Gastroesophageal sphincter (tissue), 4 donors: ENCODE results near the gene NOX3. TPM values are rescaled to one million over a fixed set of nuclear protein-coding genes. Genes with fewer than 3 reads are reported as not detected.
"Not testable (repeated sequence)": the region's sequence is repeated elsewhere in the genome, so short reads cannot be mapped to it uniquely, and the experiment has no call there.

ENCODE experiments used
- ATAC-seq: fragments of 150-250 bp; one replicate; pipeline ENCODE4 v1.9.1; 2016; ENCODE audit warnings: mild to moderate bottlenecking, moderate library complexity
- H3K27ac ChIP-seq, 4 donors: fragments of 200-600 bp; sonication (generic) in 3 of 4; 1 replicate in 3 of 4; 2 replicates in 1 of 4; pipeline ENCODE4 v1.5.1; 2016 to 2019
- H3K27me3 ChIP-seq: fragments of 200-600 bp; sonication (generic); one replicate; pipeline ENCODE4 v1.5.1; 2019
- H3K36me3 ChIP-seq, 2 donors: fragments of 200-600 bp; sonication (generic); one replicate each; pipeline ENCODE4 v1.5.1; 2019; ENCODE audit warnings: control low read depth in 1 of 2
- H3K4me1 ChIP-seq, 3 donors: fragments of 200-600 bp; sonication (generic); 1 replicate in 2 of 3; 2 replicates in 1 of 3; pipeline ENCODE4 v1.5.1; 2016 to 2019; ENCODE audit warnings: control low read depth in 2 of 3
- H3K4me3 ChIP-seq, 2 donors: fragments of 200-600 bp; sonication (generic); one replicate each; pipeline ENCODE4 v1.5.1; 2019; ENCODE audit warnings: mild to moderate bottlenecking in 1 of 2, moderate library complexity in 1 of 2
- H3K9me3 ChIP-seq, 3 donors: fragments of 200-600 bp; sonication (generic); one replicate each; pipeline ENCODE4 v1.5.1; 2017 to 2019; ENCODE audit warnings: control low read depth in 2 of 3
- EP300 ChIP-seq: sonication (generic); formaldehyde crosslinking; IDR thresholded peaks from one replicate; pipeline ENCODE4 v1.6.1; 2017; ENCODE audit warnings: antibody characterized with exemption, mild to moderate bottlenecking
- POLR2A ChIP-seq, 2 donors: fragments of 450-650 bp; IDR thresholded peaks; one replicate each; pipeline ENCODE4 v1.6.1; 2017; ENCODE audit warnings: antibody characterized with exemption in 2 of 2, mild to moderate bottlenecking in 2 of 2, moderate library complexity in 1 of 2
- POLR2AphosphoS5 ChIP-seq: sonication (generic); formaldehyde crosslinking; IDR thresholded peaks from one replicate; pipeline ENCODE4 v1.6.1; 2017; ENCODE audit warnings: antibody characterized with exemption
- WGBS, 2 donors: methylation state at CpG; one replicate each; pipeline ENCODE4 v1.1.5; 2018; ENCODE audit warnings: low coverage in 1 of 2; 5-methylcytosine and 5-hydroxymethylcytosine counted together
- total RNA-seq, 4 donors: library from RNA; depleted of rRNA; stranded (reverse); fragments of >200 nt; gene quantifications; one replicate each; pipeline ENCODE4 v1.1.0, GENCODE V29; 2016
- TF ChIP-seq, protein P1 (sequence below), 4 experiments: fragments of 200-600 bp in 2 of 4; fragments of 450-650 bp in 2 of 4; sonication (generic) in 1 of 4; IDR thresholded peaks; one replicate each; pipeline ENCODE4 v1.5.1; 2017 to 2019; ENCODE audit warnings: antibody characterized with exemption in 4 of 4, mild to moderate bottlenecking in 2 of 4, moderate library complexity in 2 of 4

The NOX3 gene
- total RNA-seq, 4 donors from 2014 or later = 0.54 TPM; not detected in 3

DNA sequence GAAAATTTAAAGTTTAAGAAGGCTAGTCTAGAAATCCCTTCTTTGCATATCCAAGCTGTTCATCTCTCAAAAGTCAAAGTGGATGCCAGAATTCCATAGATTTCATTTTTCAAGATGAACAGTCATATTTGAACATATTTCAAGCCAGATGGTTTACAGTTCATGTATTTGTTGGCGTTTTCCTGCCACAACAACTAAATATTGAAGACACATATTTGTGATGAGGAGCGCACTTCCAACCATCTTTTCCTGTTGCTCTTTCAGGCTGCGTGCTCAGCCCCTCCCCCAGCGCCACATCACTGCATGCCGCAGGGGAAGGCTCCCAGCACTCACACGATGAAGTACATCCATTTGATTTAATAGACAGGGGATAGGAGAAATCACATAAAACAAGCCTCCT is 5.9 kb upstream of the NOX3 start:
- Histone ChIP-seq H3K27ac (no peak overlapping the region), H3K4me3 (no peak overlapping the region), H3K36me3 (no peaks in the 10 kb centered on the region), H3K4me1 (no peaks in the 10 kb centered on the region), H3K9me3 (no peaks in the 10 kb centered on the region), H3K27me3 (no peaks in the 10 kb centered on the region)
- no peak for ATAC-seq
- WGBS, 2 donors = 36 to 44% methylated on average over 5 to 6 of the region's 6 CpGs
- TF ChIP-seq POLR2AphosphoS5 (no peak), EP300 (no peak), POLR2A (IDR thresholded peaks at IDR 0.05) (no peak)
- TF ChIP-seq, protein P1, sequence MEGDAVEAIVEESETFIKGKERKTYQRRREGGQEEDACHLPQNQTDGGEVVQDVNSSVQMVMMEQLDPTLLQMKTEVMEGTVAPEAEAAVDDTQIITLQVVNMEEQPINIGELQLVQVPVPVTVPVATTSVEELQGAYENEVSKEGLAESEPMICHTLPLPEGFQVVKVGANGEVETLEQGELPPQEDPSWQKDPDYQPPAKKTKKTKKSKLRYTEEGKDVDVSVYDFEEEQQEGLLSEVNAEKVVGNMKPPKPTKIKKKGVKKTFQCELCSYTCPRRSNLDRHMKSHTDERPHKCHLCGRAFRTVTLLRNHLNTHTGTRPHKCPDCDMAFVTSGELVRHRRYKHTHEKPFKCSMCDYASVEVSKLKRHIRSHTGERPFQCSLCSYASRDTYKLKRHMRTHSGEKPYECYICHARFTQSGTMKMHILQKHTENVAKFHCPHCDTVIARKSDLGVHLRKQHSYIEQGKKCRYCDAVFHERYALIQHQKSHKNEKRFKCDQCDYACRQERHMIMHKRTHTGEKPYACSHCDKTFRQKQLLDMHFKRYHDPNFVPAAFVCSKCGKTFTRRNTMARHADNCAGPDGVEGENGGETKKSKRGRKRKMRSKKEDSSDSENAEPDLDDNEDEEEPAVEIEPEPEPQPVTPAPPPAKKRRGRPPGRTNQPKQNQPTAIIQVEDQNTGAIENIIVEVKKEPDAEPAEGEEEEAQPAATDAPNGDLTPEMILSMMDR (IDR thresholded peaks at IDR 0.05) = no peak

DNA sequence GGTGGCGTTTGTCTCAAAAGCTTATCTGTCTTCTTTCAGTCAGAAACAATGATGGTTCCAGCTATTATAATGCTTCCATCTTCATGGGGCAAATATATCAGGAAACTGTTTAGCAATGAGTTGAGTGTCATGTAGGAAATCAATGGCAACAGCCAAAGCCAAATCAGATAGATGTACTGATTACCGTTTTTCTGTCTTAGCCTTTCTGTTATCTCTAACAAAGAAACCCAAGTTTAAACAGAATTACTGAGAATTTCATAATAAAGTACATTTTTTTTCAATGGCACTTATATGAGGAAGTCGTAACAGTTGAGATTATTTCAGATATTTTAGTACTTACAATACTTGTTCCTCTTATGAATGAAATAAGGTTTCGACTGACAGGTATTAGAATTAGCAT is 1.2 kb downstream of the NOX3 start:
- 63 to 75% methylated on average over 4 of the region's 4 CpGs for WGBS, 2 donors
- H3K4me3 ChIP-seq = no peak overlapping the region
- no peaks in the 10 kb centered on the region for H3K4me1 ChIP-seq
- no peak overlapping the region for H3K27ac ChIP-seq
- TF ChIP-seq POLR2A (IDR thresholded peaks at IDR 0.05) = no peak
- no peak for TF ChIP-seq POLR2AphosphoS5
- TF ChIP-seq, protein P1 (IDR thresholded peaks at IDR 0.05) = no peak
- TF ChIP-seq EP300 = no peak
- H3K36me3 ChIP-seq = no peaks in the 10 kb centered on the region
- no peaks in the 10 kb centered on the region for H3K27me3 ChIP-seq
- no peak for ATAC-seq
- H3K9me3 ChIP-seq = no peaks in the 10 kb centered on the region

DNA sequence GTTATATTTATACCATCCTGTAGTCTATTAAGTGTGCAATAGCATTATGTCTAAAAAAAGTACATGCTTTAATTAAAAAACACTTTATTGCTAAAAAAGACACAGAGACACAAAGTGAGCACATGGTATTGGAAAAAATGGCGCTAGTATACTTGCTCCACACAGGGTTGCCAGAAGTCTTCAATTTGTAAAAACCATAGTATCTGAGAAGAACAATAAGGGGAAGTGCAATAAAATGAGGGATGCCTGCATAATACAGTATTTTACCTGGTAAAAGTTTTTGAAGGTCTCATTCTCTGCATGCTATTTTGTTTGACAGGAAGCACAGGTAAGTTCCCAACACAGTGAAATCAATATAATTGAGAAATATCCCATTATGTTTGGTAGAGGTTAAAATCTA is 1.6 kb downstream of the NOX3 start:
- 76 to 82% methylated on average over 1 of the region's 1 CpG for WGBS, 2 donors
- ATAC-seq = no peak
- H3K4me3 ChIP-seq = no peak overlapping the region
- H3K9me3 ChIP-seq = no peaks in the 10 kb centered on the region
- peaks cover 0 to 4% (median 4%) of the 10 kb centered on the region in 3 donors for H3K4me1 ChIP-seq
- no peaks in the 10 kb centered on the region for H3K36me3 ChIP-seq
- H3K27ac ChIP-seq = no peak overlapping the region
- TF ChIP-seq EP300 = no peak
- no peak for TF ChIP-seq POLR2A (IDR thresholded peaks at IDR 0.05)
- TF ChIP-seq, protein P1 (IDR thresholded peaks at IDR 0.05) = no peak
- TF ChIP-seq POLR2AphosphoS5 = no peak
- no peaks in the 10 kb centered on the region for H3K27me3 ChIP-seq

GRCh38 chr6:155452576-155452975 is 3.1 kb downstream of the NOX3 start:
- 80 to 90% methylated on average over 3 of the region's 3 CpGs for WGBS, 2 donors

DNA sequence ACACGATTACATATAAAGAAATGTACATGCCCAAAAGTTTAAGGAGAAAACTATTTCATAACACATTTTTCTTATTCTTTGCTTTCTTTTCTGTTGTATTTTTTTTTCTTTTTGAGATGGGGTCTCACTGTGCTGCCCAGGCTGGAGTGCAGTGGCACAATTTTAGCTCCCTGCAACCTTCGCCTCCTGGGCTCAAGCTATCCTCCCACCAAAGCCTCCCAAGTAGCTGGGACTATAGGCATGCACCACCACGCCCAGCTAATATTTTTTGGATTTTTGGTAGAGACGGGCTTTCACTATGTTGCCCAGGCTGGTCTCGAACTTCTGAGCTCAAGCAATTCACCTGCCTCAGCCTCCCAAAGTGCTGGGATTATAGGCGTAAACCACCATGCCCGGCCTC is 4.1 kb downstream of the NOX3 start:
- not testable (repeated sequence) for H3K36me3 ChIP-seq, H3K4me1 ChIP-seq, H3K27me3 ChIP-seq, H3K27ac ChIP-seq, H3K4me3 ChIP-seq, ATAC-seq, H3K9me3 ChIP-seq
- WGBS, 2 donors = 85 to 94% methylated on average over 6 of the region's 7 CpGs

More at GRCh38 chr6:155452576-155452975, 3.1 kb downstream of the NOX3 start:
- Histone ChIP-seq H3K4me1 (peaks cover 0 to 10% (median 4%) of the 10 kb centered on the region in 3 donors), H3K36me3 (no peaks in the 10 kb centered on the region), H3K9me3 (no peaks in the 10 kb centered on the region), H3K27me3 (no peaks in the 10 kb centered on the region), H3K27ac (no peak overlapping the region), H3K4me3 (no peak overlapping the region)
- TF ChIP-seq EP300 (no peak), POLR2AphosphoS5 (no peak), POLR2A (IDR thresholded peaks at IDR 0.05) (no peak)
- TF ChIP-seq, protein P1 (IDR thresholded peaks at IDR 0.05) = no peak
- no peak for ATAC-seq
